Measurements from ENCODE around the gene RNF138.
"Not testable (repeated sequence)": the region's sequence is repeated elsewhere in the genome, so short reads cannot be mapped to it uniquely, and the experiment has no call there.

Gene RNF138

DNA sequence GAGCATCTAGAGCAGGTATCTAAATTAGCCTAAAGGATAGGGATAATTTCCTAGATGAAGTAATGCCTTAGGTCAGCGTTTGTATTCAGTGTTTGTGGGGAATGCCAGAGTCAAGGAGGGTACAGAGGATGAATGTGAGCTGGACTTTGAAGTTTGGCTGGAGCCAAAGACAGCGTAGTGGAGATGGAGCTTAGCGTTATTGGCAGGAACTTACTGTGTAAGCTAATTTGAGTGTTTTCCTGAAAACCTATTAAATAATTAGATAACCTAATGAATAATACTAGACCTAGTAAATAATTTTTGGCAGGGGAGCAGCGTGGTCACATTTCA, 4.2 kb downstream of the RNF138 start:
- no peak for DNase-seq

DNA sequence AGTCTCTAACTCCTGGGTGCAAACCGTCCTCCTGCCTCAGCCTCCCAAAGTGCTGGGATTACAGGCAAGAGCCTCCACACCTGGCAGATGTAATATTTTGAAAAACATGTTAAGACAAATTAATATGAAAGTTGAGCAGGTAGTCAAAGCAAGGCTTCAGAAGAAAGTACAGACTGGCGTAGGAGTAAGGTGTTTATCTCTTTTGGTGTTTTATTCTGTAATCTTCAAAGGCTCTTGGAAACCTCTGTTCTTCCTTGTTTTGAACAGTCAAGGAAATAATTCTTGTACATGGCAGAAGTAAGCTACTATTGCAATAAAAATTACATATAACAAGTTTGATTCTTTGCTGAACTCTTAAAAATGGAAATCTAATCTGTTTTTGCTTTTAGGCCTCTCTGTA, 5.3 kb downstream of the RNF138 start:
- no peak for DNase-seq

DNA sequence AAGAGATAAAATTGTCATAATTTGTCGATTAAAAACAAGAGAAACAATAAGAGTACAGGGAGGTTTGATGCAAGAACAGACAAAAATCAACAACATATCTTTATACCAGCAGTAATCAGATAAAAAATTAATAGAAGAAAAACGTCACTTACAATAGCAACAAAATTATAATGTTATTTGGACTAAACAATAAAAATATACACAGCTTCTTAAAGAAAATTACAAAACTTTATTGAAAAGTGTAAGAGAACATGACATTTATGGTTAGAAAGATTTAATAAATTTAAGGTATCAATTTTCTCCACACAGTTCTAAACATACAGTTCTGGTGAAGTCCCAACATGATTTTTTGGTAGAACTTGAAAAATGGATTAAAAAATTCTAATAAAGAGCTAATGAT, 12.8 kb downstream of the RNF138 start:
- DNase-seq: no peak

- DNase-seq: no peak
Observed at GRCh38 chr18:32110005-32110404, 18.3 kb downstream of the RNF138 start.

DNA sequence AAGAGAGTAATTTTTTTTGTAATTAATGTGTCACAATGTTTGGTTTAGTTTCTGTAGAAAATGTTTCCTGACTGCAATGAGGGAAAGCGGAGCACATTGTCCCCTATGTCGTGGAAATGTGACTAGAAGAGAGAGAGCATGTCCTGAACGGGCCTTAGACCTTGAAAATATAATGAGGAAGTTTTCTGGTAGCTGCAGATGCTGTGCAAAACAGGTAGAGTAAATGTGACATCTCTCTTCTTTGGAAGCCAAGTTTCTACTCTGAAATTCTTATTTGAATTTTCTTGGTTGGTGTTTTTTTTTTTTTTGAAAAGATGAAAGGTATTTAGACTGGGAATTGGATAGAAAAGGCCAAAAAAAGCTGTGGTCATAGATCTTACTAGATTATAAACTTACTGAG, 20.0 kb downstream of the RNF138 start:
- DNase-seq: no peak

- DNase-seq: no peak
Observed at GRCh38 chr18:32112826-32113225, 21.2 kb downstream of the RNF138 start.

DNA sequence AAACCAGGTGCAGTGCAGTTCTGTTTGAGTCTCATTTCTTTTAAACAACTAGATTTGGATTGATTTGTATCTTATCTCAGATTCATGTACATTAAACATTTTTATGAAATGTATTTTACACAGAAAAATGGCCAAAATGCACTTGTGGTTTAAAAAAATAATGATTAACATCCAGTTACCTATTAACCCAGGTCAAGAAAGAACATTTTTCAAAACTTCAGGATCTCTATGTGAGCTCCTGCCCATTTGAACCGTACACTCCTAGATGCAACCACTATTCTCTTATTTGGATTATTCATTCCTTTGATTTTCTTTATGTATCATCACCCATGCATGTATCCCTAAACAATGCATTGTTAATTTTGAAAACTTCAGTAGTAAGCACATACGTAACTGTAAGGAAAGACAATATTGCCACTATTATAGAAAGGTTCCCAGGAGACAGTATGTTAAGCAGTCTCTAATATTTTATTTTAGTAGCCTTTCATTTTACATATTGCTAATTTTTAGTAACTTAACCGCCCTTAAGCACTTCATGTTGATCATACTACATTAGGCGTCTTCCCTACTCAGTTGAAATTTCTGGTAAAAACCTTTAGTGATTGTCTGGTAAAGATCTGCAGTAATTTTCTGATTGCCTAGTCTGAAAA, 22.7 kb downstream of the RNF138 start:
- no peak for DNase-seq

DNA sequence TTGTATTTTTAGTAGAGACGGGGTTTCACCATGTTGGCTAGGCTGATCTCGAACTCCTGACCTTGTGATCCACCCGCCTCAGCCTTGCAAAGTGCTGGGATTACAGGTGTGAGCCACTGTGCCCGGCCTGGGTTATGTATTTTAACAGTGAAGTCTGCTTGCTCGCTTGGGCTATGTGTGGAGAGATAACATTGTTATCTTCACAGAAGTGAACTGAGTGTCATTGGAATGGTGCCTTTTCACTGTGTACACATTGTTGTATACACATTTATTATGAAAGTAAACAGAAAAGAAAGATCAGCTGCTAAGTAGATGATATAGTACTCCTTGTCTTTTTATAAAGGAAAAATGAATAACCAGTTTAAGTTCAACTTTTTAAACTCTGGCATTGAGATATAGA, 30.4 kb downstream of the RNF138 start:
- no peak for DNase-seq

DNA sequence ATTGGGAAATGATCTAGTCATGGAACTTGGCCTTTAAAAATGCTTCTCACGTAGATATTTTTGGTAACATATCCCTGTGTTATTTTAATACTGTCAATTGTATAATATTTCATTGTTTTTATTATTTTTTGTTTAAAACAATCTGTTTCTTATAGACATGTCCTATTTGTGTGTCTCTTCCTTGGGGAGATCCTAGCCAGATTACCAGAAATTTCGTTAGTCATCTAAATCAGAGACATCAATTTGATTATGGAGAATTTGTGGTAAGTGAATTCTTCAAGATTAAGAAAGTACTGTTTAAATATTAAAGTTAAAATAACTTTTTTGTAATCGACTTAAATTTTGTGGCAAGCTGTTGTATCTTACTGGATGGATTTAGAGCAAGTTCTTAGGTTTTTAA, 34.9 kb downstream of the RNF138 start:
- no peak for DNase-seq

- no peak for DNase-seq
Observed at GRCh38 chr18:32135625-32136024, 44.0 kb downstream of the RNF138 start.

DNA sequence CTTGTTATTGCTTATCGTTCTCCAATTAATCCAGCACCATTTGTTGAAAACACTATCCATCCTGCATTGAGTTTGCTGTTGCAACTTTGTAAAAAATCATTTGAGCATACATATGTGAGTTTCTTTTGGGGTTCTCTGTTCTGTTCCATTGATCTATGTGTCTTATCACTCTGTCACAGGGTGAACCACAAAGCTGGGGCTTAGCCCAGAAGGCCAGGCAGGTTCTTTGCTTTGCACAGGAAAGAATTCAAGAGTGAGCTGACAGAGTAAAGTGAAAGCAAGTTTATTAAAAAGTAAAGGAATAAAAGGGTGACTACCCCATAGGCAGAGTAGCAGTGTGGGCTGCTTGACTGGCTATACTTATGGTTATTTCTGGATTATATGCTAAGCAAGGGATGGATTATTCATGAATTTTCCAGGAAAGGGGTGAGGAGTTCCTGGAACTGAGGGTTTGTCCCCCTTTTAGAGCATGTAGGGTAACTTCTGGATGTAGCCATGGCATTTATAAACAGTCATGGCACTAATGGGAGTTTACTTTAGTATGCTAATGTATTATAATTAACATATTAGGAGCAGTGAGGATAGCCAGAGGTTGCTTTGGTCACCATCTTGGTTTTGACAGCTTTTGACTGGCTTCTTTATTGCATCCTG, 46.8 kb downstream of the RNF138 start:
- no peak for DNase-seq

DNA sequence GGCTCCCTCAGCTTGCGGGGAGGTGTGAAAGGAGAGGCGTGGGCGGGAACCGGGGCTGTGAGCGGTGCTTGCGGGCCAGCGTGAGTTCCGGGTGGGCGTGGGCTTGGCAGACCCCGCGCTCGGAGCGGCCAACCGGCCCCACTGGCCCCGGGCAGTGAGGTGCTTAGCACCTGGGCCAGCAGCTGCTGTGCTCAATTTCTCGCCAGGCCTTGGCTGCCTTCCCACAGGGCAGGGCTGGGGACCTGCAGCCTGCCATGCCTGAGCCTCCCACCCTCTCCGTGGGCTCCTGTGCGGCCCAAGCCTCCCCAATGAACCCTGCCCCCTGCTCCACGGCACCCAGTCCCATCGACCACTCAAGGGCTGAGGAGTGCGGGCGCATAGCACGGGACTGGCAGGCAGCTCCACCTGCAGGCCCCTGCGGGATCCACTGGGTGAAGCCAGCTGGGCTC, 48.2 kb downstream of the RNF138 start:
- DNase-seq: no peak

- no peak for DNase-seq
Observed at GRCh38 chr18:32148185-32148870, 56.7 kb downstream of the RNF138 start.

DNA sequence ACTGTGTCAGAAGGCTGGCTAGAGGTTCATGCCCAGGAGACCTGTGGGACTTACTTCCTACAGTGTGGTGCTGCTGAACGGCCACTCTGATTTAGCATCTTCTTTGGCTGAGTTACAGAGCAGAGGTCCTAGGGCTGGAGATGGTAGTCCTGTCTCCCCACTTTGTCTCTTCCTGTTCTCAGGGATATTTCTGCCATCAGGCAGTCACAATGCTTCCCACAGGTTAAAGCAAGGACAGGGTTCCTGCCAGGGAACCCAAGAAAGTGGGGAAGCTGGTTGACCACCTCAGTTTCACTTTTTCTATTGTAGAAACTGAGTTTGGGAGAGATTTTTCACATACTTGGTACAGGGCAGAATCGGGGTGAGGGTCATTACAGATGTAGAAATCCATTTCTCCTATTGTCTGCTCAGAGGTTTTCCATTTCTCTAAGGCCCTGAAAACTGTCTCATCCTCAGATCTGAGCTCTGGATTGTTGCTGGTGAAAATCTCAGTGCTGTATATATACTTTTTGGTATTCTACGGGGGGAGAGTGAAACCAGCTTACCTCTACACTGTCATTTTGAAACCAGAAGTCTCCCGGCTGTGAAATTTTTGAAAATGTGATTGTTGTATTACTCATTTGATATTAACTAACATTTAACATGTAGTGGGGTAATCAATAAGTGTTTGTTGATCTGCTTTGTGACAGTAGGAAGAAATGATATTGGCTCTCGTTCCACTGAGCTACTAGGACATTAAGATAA, 61.2 kb downstream of the RNF138 start:
- DNase-seq: peak; percentile 50

DNA sequence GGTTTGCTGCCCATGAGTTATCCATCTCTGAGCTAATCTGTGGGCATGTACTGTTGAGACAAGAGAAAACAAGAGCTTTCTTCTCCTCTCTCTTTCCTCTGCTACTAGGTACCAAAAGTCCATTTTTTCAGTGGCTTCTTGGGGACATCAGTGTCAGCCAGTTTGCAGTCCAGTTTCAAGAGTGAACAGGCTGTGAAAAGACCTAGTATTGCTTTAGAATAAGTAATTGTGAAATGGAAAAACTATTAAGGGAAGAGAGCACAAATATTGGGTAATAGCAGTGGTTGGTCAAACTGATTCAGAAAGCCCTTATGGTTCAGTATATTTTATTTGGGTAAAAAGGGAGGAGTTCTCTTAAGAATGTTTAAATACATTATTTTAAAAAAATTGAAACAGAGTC, 65.2 kb downstream of the RNF138 start:
- no peak for DNase-seq

GRCh38 chr18:32157580-32157979, 65.9 kb downstream of the RNF138 start:
- no peak for DNase-seq

- DNase-seq: peak; percentile 80
Observed at GRCh38 chr18:32158108-32158624, 66.5 kb downstream of the RNF138 start.

DNA sequence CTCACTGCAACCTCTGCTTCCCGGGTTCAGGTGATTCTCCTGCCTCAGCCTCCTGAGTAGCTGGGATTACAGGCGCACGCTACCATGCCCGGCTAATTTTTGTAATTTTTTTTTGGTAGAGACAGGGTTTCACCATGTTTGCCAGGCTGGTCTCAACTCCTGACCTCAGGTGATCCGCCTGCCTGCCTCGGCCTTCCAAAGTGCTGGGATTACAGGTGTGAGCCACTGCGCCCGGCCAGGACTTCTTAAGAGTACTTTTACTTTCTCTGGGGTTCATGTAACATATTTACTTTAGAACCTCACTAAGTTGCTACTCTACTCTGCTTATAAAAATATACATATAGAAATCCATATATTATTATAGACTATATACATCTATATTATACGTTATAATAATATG, 67.0 kb downstream of the RNF138 start:
- not testable (repeated sequence) for DNase-seq

- DNase-seq: no peak
Observed at GRCh38 chr18:32160547-32160946, 68.9 kb downstream of the RNF138 start.

DNA sequence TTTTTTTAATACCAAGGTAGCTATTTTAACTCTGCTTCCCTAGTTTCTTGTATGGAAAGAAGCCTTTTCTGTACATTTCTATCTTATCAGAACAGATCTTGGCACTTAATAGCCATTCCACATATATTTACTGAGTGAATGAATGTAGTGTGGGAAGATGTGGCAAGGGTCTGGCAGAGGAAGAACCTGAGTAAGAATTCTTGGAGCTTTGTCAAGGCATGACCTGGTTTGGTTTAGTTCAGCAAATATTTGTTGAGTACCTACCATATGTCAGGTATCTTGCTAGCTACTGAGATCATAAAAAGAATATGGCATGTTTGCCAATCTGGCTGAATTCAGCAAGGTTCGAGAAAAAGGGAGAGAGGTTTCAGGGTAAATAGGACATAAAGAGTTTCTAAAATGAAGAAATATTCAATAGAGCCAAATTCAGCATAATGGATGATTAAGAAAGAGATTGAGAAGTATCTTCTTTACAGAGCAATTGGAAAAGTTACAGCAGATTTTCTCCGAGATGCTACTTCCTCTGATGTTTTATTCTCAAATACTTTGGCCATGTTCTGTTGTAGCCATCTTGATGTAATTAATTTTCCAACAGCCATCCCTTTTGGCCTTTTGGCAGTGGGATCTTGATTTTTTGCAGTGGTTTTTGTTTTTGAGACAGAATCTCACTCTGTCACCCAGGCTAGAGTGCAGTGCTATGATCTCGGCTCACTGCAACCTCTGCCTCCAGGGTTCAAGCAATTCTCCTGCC, 76.5 kb downstream of the RNF138 start:
- no peak for DNase-seq

DNA sequence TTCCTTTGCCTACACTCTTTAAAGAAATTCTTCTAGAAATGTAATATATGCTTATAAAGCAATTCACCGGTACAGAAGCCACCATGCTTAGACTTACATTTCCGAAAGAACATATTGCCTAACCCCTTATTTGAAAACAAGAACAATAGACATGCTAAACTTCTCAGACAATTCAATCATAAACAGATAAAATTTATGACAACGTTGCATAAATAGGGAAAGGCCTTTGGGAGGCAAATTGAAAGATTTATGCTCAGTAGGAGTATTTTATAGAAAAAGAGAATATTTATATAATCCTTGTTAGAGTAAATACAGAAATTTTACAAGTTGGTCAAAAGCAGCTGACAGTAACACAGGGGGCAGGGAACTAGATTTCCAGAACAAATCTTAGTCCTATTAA, 82.0 kb downstream of the RNF138 start:
- no peak for DNase-seq

DNA sequence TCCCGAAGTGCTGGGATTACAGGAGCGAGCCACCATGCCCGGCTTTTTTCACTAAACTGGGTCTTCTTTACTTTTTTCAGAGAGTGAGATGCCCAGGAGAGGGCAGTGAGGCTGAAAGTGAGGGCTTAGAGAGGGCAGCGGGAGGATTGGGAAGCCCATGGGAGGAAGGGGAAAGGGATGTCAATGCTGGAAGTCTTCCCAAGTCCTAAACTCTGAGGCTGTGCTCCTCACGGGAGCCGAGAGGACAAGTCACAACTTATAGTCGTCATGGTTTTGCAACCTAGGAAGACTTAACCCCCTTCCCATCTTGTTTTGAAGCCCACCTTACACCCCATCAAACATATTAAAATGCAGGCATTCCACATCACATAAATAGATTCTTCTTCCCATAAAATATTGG, 83.0 kb downstream of the RNF138 start:
- no peak for DNase-seq

- DNase-seq: no peak
Observed at GRCh38 chr18:32175265-32175664, 83.6 kb downstream of the RNF138 start.

All from activated CD4-positive, alpha-beta T cell treated with anti-CD3 and anti-CD28 coated beads, Interleukin-2, Interleukin-6, amounts not matched to agents 100 ng/mL and 50 ng/mL, durations not matched to agents 16 hours and 8 hours (primary cell).